CD4-positive, CD25-positive, alpha-beta regulatory T cell (primary cell): ENCODE results near the gene GBE1. TPM values are rescaled to one million over a fixed set of nuclear protein-coding genes. Genes with fewer than 3 reads are reported as not detected.

ENCODE experiments used
- ATAC-seq, 2 donors: fragments of 150-1000 bp; cut with Tn5 transposase; one replicate each; pipeline ENCODE4 v1.10.0; 2021; ENCODE audit warnings: low read depth in 2 of 2, moderate number of reproducible peaks in 2 of 2, moderate library complexity in 1 of 2
- DNase-seq, 3 donors: peaks; one replicate each; pipeline versions ENCODE4 v3.0.0 to v3.0.0-alpha.2; 2012 to 2022; ENCODE audit warnings: mixed read lengths in 1 of 3
- H3K27ac ChIP-seq: one replicate; pipeline ENCODE4 v1.7.0; 2013; ENCODE audit warnings: mild to moderate bottlenecking, low read length; ENCODE audit not compliant: insufficient read depth, poor library complexity, severe bottlenecking
- H3K27me3 ChIP-seq: one replicate; pipeline ENCODE4 v1.7.0; 2013; ENCODE audit warnings: low read length; ENCODE audit not compliant: control insufficient read depth, insufficient read depth
- H3K36me3 ChIP-seq: one replicate; pipeline ENCODE4 v1.7.0; 2013; ENCODE audit warnings: mild to moderate bottlenecking, low read length, moderate library complexity; ENCODE audit not compliant: control insufficient read depth, insufficient read depth
- H3K4me1 ChIP-seq: 2 replicates; pipeline ENCODE4 v1.7.0; 2013; ENCODE audit warnings: mild to moderate bottlenecking, low read length; ENCODE audit not compliant: insufficient read depth, control insufficient read depth, poor library complexity, severe bottlenecking
- H3K4me3 ChIP-seq: one replicate; pipeline ENCODE4 v1.7.0; 2013; ENCODE audit warnings: low read depth, mild to moderate bottlenecking, low read length, moderate library complexity
- H3K9me3 ChIP-seq, 2 experiments: 1 replicate in 1 of 2; 2 replicates in 1 of 2; pipeline ENCODE4 v1.7.0; 2013; ENCODE audit warnings: low read length in 2 of 2, mild to moderate bottlenecking in 1 of 2, moderate library complexity in 1 of 2; ENCODE audit not compliant: control insufficient read depth in 2 of 2
- H3K27ac Mint-ChIP-seq, 3 donors: one replicate each; pipeline ENCODE4 v1.8.0; 2020 to 2022; ENCODE audit warnings: mild to moderate bottlenecking in 3 of 3, mixed read lengths in 3 of 3, moderate library complexity in 2 of 3
- H3K27me3 Mint-ChIP-seq: one replicate; pipeline ENCODE4 v1.8.0; 2022; ENCODE audit warnings: mild to moderate bottlenecking, mixed read lengths
- H3K36me3 Mint-ChIP-seq: one replicate; pipeline ENCODE4 v1.8.0; 2020; ENCODE audit warnings: mixed read lengths
- H3K4me1 Mint-ChIP-seq, 4 donors: one replicate each; pipeline ENCODE4 v1.8.0; 2020 to 2022; ENCODE audit warnings: mixed read lengths in 4 of 4, mild to moderate bottlenecking in 1 of 4
- H3K4me3 Mint-ChIP-seq, 4 donors: one replicate each; pipeline ENCODE4 v1.8.0; 2020 to 2022; ENCODE audit warnings: mild to moderate bottlenecking in 4 of 4, mixed read lengths in 4 of 4, moderate library complexity in 3 of 4
- H3K9me3 Mint-ChIP-seq, 7 donors: one replicate each; pipeline ENCODE4 v1.8.0; 2020 to 2022; ENCODE audit warnings: mixed read lengths in 7 of 7, mild to moderate bottlenecking in 3 of 7, moderate library complexity in 2 of 7
- polyA plus RNA-seq, 4 donors: library from polyadenylated mRNA; unstranded; fragments of 300-500 nt; fragmentation: Illumina TruSeq; gene quantifications; one replicate each; pipeline ENCODE4 v1.2.3, GENCODE V29; 2021
- total RNA-seq: library from RNA; stranded (reverse); gene quantifications from one replicate; pipeline ENCODE4 v1.2.3, GENCODE V29; 2022

GBE1 gene
- total and polyA plus RNA-seq, 5 donors from 2014 or later: 5.2 to 9.7 (median 8.6) TPM

- no peak overlapping the region for H3K4me3 Mint-ChIP-seq
- no peak overlapping the region for H3K4me3 ChIP-seq
- H3K4me1 Mint-ChIP-seq: peaks cover 0 to 6% (median 0%) of the 10 kb centered on the region in 4 donors
- peaks cover 3% of the 10 kb centered on the region for H3K36me3 Mint-ChIP-seq
- no peaks in the 10 kb centered on the region for H3K27me3 Mint-ChIP-seq
- no peak overlapping the region for H3K27ac Mint-ChIP-seq
- no peak overlapping the region for H3K27ac ChIP-seq
- H3K36me3 ChIP-seq: no peaks in the 10 kb centered on the region
- H3K9me3 ChIP-seq: no peaks in the 10 kb centered on the region
- peaks cover 0 to 2% (median 0%) of the 10 kb centered on the region in 7 donors for H3K9me3 Mint-ChIP-seq
- no peaks in the 10 kb centered on the region for H3K4me1 ChIP-seq
- DNase-seq: peak in 2 of 3 donors; percentile 4 to 44
- ATAC-seq: no peak
- no peaks in the 10 kb centered on the region for H3K27me3 ChIP-seq
Observed at GRCh38 chr3:81581966-81582599, 179.4 kb downstream of the GBE1 start.

DNA sequence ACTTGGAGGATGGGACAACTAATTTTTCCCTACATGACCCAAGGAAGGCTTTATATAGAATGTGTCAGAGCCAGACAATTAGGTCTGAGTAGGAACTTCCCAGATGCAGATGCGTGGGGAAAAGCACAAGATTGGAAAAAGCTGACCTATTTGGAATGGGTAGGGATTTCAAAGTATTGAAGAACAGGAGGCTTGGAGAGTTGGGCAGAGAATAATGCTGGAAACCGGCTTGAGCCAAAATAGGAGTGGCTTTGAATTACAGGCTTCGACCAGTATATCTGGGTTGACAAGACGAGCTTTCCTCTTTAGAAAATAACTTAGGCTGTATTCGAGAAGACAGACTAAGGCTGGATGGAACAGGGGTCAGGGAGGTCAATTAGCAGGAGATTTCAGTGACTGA is 181.1 kb downstream of the GBE1 start:
- no peak for ATAC-seq

DNA sequence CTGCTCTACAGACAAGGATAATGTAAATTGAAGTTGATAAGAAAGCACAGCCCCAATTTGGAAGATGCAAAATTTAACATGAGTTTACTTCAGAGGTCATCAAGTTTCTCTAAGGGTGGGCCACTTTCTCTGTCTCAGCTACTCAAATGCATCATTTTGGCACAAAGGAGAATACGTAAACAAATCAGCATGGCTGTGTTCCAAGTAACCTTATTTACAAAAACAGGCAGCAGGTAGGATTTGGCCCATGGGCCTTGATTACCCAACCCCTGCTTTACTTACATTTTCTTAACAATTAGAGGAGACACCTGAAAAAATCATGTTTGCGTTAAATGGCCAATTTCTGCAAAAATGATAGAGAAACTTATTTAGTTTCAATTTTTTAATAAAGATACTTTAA is 181.7 kb downstream of the GBE1 start:
- no peaks in the 10 kb centered on the region for H3K9me3 ChIP-seq
- Mint-ChIP-seq H3K9me3 (peaks cover 0 to 2% (median 0%) of the 10 kb centered on the region in 7 donors), H3K4me3 (no peak overlapping the region), H3K4me1 (peaks cover 0 to 6% (median 0%) of the 10 kb centered on the region in 4 donors), H3K36me3 (peaks cover 3% of the 10 kb centered on the region), H3K27me3 (no peaks in the 10 kb centered on the region), H3K27ac (no peak overlapping the region)
- no peak for DNase-seq
- no peak overlapping the region for H3K4me3 ChIP-seq
- no peak overlapping the region for H3K27ac ChIP-seq
- ATAC-seq: no peak
- no peaks in the 10 kb centered on the region for H3K36me3 ChIP-seq
- no peaks in the 10 kb centered on the region for H3K4me1 ChIP-seq
- H3K27me3 ChIP-seq: no peaks in the 10 kb centered on the region

More for the DNA sequence above, 181.1 kb downstream of the GBE1 start:
- Mint-ChIP-seq H3K27me3 (no peaks in the 10 kb centered on the region), H3K4me1 (peaks cover 0 to 6% (median 0%) of the 10 kb centered on the region in 4 donors), H3K27ac (no peak overlapping the region), H3K36me3 (peaks cover 3% of the 10 kb centered on the region), H3K4me3 (no peak overlapping the region), H3K9me3 (peaks cover 0 to 2% (median 0%) of the 10 kb centered on the region in 7 donors)
- Histone ChIP-seq H3K27me3 (no peaks in the 10 kb centered on the region), H3K36me3 (no peaks in the 10 kb centered on the region), H3K9me3 (no peaks in the 10 kb centered on the region), H3K4me3 (no peak overlapping the region), H3K4me1 (no peaks in the 10 kb centered on the region), H3K27ac (no peak overlapping the region)
- DNase-seq: no peak

DNA sequence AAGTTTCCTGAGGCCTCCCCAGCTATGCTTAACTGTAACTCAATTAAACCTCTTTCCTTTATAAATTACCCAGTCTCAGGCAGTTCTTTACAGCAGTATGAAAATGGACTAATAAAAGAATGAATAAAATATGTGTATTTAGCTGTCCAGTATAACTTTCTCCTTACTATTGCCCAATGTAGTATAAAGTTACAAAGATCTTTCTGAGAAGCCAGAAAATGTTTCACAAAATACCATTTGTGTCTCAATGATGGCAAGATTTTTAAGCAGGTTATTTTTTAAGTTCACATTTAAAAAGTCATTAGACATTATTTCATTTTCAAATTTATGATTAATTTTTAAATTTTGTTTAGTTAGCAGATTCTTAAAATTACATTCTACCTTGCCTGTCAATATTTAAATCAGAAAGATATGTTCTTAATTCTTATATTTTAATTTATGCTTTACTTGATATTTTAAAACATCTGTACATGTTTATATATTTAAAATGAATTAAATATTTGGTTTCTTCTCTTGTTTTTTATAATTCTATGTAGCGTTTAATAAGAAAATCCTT is 189.2 kb downstream of the GBE1 start:
- H3K27ac ChIP-seq: no peak overlapping the region
- Mint-ChIP-seq H3K9me3 (peaks cover 0 to 5% (median 1%) of the 10 kb centered on the region in 7 donors), H3K27me3 (no peaks in the 10 kb centered on the region), H3K4me1 (peaks cover 0 to 8% (median 4%) of the 10 kb centered on the region in 4 donors), H3K27ac (no peak overlapping the region), H3K4me3 (no peak overlapping the region), H3K36me3 (peaks cover 4% of the 10 kb centered on the region)
- H3K4me1 ChIP-seq: no peaks in the 10 kb centered on the region
- H3K9me3 ChIP-seq: no peaks in the 10 kb centered on the region
- H3K27me3 ChIP-seq: no peaks in the 10 kb centered on the region
- H3K36me3 ChIP-seq: no peaks in the 10 kb centered on the region
- H3K4me3 ChIP-seq: no peak overlapping the region
- ATAC-seq (no peak), DNase-seq (no peak)

DNA sequence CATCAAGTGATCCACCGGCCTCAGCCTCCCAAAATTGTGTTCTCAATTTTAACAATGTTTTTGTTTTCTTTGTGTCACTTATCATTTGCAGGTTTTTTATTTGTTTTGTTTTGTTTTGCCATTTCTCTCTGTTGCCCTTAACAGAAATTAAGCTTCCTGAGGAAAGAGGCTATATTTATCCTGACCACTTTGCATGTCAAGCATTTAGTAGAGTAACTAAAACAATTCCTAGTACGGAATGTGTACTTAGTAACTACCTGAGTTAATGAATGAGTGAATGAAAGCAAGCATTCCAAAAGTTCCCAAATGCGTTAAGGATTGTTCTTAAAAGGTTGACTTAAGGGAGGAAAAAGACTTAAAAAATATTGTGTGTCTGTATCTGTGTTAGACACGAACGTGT is 193.1 kb downstream of the GBE1 start:
- no peaks in the 10 kb centered on the region for H3K4me1 ChIP-seq
- DNase-seq: no peak
- H3K27me3 ChIP-seq: no peaks in the 10 kb centered on the region
- H3K36me3 ChIP-seq: no peaks in the 10 kb centered on the region
- no peak overlapping the region for H3K4me3 ChIP-seq
- H3K9me3 Mint-ChIP-seq: peaks cover 3 to 12% (median 5%) of the 10 kb centered on the region in 7 donors
- H3K36me3 Mint-ChIP-seq: peaks cover 11% of the 10 kb centered on the region
- no peak overlapping the region for H3K27ac Mint-ChIP-seq
- H3K4me3 Mint-ChIP-seq: no peak overlapping the region
- H3K9me3 ChIP-seq: peaks cover 0 to 3% of the 10 kb centered on the region in 2 experiments
- H3K27ac ChIP-seq: no peak overlapping the region
- H3K4me1 Mint-ChIP-seq: peaks cover 0 to 10% (median 6%) of the 10 kb centered on the region in 4 donors
- ATAC-seq: no peak
- H3K27me3 Mint-ChIP-seq: no peaks in the 10 kb centered on the region

- ATAC-seq: no peak
- DNase-seq: no peak
- peaks cover 0 to 6% (median 0%) of the 10 kb centered on the region in 4 donors for H3K4me1 Mint-ChIP-seq
- H3K9me3 Mint-ChIP-seq: peaks cover 0 to 12% (median 5%) of the 10 kb centered on the region in 7 donors
- no peak overlapping the region for H3K4me3 Mint-ChIP-seq
- no peaks in the 10 kb centered on the region for H3K4me1 ChIP-seq
- H3K27ac ChIP-seq: no peak overlapping the region
- no peak overlapping the region for H3K4me3 ChIP-seq
- H3K36me3 Mint-ChIP-seq: peaks cover 11% of the 10 kb centered on the region
- no peaks in the 10 kb centered on the region for H3K27me3 Mint-ChIP-seq
- no peaks in the 10 kb centered on the region for H3K27me3 ChIP-seq
- H3K27ac Mint-ChIP-seq: no peak overlapping the region
- peaks cover 0 to 3% of the 10 kb centered on the region in 2 experiments for H3K9me3 ChIP-seq
- H3K36me3 ChIP-seq: no peaks in the 10 kb centered on the region
Observed at GRCh38 chr3:81565041-81565440, 196.4 kb downstream of the GBE1 start.

- peaks cover 0 to 2% (median 0%) of the 10 kb centered on the region in 7 donors for H3K9me3 Mint-ChIP-seq
- peaks cover 0 to 3% (median 0%) of the 10 kb centered on the region in 4 donors for H3K4me1 Mint-ChIP-seq
- no peak overlapping the region for H3K27ac ChIP-seq
- no peaks in the 10 kb centered on the region for H3K27me3 ChIP-seq
- H3K36me3 ChIP-seq: no peaks in the 10 kb centered on the region
- H3K9me3 ChIP-seq: no peaks in the 10 kb centered on the region
- no peak overlapping the region for H3K4me3 Mint-ChIP-seq
- no peaks in the 10 kb centered on the region for H3K27me3 Mint-ChIP-seq
- no peak overlapping the region for H3K27ac Mint-ChIP-seq
- ATAC-seq (no peak), DNase-seq (no peak)
- H3K4me3 ChIP-seq: no peak overlapping the region
- peaks cover 2% of the 10 kb centered on the region for H3K36me3 Mint-ChIP-seq
- H3K4me1 ChIP-seq: no peaks in the 10 kb centered on the region
Observed at GRCh38 chr3:81558106-81558505, 203.3 kb downstream of the GBE1 start.

DNA sequence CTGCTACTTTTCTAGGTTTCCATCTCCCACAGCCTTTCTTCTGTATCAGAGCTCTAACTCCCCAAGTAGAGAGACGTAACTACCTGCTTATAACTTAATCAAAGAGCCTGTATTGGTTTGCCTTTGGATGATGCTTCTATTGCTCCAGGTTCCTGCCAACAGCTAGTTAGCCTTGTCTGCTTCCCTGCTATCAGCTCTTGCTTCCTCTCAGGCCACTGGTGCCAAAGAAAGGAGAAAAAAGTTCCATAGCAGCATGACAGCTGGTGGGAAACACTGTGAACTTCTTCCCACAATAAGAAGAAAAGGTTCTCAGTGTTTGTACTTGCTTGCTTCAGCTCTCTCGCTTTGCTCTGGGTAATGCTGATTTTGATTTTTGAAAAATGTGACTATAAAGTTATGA is 206.6 kb downstream of the GBE1 start:
- Mint-ChIP-seq H3K4me3 (no peak overlapping the region), H3K4me1 (peaks cover 0 to 3% (median 0%) of the 10 kb centered on the region in 4 donors), H3K27me3 (no peaks in the 10 kb centered on the region), H3K9me3 (peaks cover 0 to 13% (median 3%) of the 10 kb centered on the region in 7 donors), H3K27ac (no peak overlapping the region), H3K36me3 (peaks cover 8% of the 10 kb centered on the region)
- Histone ChIP-seq H3K36me3 (no peaks in the 10 kb centered on the region), H3K4me1 (no peaks in the 10 kb centered on the region), H3K27me3 (no peaks in the 10 kb centered on the region), H3K27ac (no peak overlapping the region), H3K9me3 (no peaks in the 10 kb centered on the region), H3K4me3 (no peak overlapping the region)
- no peak for ATAC-seq
- DNase-seq: no peak
